Measurements from ENCODE around the gene BDKRB2. TPM values are rescaled to one million over a fixed set of nuclear protein-coding genes. Genes with fewer than 3 reads are reported as not detected.

The BDKRB2 gene
- total RNA-seq, 1 experiment from 2014 or later, result 0.05 TPM

GRCh38 chr14:96191353-96191752 lies 13.3 kb upstream of the BDKRB2 start:
- DNase-seq (ENCODE audit: low read depth, low spot score), result no peak
- H3K4me1 ChIP-seq (ENCODE audit: control insufficient read depth, insufficient read depth, low read length), result no peaks in the 10 kb centered on the region
- no peak for ATAC-seq
- H3K4me3 ChIP-seq (ENCODE audit: low read depth in 2 of 2, low read length in 2 of 2), result no peak overlapping the region
- no peaks in the 10 kb centered on the region for H3K36me3 ChIP-seq (ENCODE audit: control insufficient read depth, insufficient read depth, low read length)
- intact Hi-C loops (cut with micrococcal nuclease; ENCODE audit: unreplicated experiment) (no loop called here), in situ Hi-C loops (cut with HindIII; ENCODE audit: low pct_unique_long_range_greater_than_20kb, low sequenced_read_pairs) (no loop called here)
- no peak overlapping the region for H3K27ac ChIP-seq (ENCODE audit: low read length)
- BruUV-seq (replicated peaks), result no TSS peak
- POLR2A ChIA-PET, result no interaction called here
- no peaks in the 10 kb centered on the region for H3K27me3 ChIP-seq (ENCODE audit: control insufficient read depth, insufficient read depth, low read length)
- H3K9me3 ChIP-seq (ENCODE audit: control insufficient read depth, insufficient read depth, low read depth, low read length), result no peaks in the 10 kb centered on the region
- CTCF ChIA-PET, result no interaction called here
- TF ChIP-seq, protein P1, sequence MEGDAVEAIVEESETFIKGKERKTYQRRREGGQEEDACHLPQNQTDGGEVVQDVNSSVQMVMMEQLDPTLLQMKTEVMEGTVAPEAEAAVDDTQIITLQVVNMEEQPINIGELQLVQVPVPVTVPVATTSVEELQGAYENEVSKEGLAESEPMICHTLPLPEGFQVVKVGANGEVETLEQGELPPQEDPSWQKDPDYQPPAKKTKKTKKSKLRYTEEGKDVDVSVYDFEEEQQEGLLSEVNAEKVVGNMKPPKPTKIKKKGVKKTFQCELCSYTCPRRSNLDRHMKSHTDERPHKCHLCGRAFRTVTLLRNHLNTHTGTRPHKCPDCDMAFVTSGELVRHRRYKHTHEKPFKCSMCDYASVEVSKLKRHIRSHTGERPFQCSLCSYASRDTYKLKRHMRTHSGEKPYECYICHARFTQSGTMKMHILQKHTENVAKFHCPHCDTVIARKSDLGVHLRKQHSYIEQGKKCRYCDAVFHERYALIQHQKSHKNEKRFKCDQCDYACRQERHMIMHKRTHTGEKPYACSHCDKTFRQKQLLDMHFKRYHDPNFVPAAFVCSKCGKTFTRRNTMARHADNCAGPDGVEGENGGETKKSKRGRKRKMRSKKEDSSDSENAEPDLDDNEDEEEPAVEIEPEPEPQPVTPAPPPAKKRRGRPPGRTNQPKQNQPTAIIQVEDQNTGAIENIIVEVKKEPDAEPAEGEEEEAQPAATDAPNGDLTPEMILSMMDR (IDR thresholded peaks at IDR 0.05), result no peak
- no peak for TF ChIP-seq REST (IDR thresholded peaks at IDR 0.05; ENCODE audit: insufficient read depth in 1 of 2, low read depth in 2 of 2, low read length in 1 of 2)
- no peak for TF ChIP-seq POLR2AphosphoS5 (IDR thresholded peaks at IDR 0.05; ENCODE audit: low read depth, low read length)
- TF ChIP-seq SIN3A (IDR thresholded peaks at IDR 0.05; ENCODE audit: borderline replicate concordance, insufficient read depth, low read depth, low read length), result no peak
- TF ChIP-seq TCF7L2 (IDR thresholded peaks at IDR 0.05; ENCODE audit: low read depth, low read length), result no peak

DNA sequence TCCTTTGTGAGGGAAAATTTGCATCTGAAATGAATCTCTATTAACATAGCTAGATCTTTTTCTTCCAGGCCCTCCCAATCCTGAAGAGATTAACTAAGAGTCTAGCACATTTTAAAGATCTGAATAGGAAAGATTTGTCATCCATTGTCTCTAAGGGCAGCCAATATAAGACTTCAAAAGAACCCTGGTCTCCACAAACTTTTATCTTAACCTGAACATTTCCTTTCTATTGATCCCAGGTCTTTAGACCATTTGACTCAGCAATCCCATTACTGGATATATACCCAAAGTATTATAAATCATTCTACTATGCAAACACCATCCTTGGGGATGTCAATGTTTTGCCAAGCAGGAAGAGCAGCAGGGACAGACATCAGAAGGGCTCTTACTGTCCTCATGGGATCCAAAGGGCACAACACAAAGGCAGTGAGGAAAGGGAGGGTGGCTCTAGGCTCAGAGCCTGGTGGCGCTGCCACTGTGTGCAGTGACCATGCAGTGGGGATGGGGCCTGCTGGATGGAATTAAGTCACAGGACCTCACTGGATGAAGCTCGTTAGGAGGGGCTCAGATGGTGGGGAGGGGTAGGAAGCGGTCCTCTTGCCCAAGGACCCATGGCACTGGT lies 12.7 kb upstream of the BDKRB2 start:
- BruUV-seq (replicated peaks), result no TSS peak
- intact Hi-C loops (cut with micrococcal nuclease; ENCODE audit: unreplicated experiment) (no loop called here), in situ Hi-C loops (cut with HindIII; ENCODE audit: low pct_unique_long_range_greater_than_20kb, low sequenced_read_pairs) (no loop called here)
- Histone ChIP-seq H3K27me3 (ENCODE audit: control insufficient read depth, insufficient read depth, low read length) (no peaks in the 10 kb centered on the region), H3K27ac (ENCODE audit: low read length) (no peak overlapping the region), H3K4me3 (ENCODE audit: low read depth in 2 of 2, low read length in 2 of 2) (no peak overlapping the region), H3K36me3 (ENCODE audit: control insufficient read depth, insufficient read depth, low read length) (no peaks in the 10 kb centered on the region), H3K9me3 (ENCODE audit: control insufficient read depth, insufficient read depth, low read depth, low read length) (no peaks in the 10 kb centered on the region), H3K4me1 (ENCODE audit: control insufficient read depth, insufficient read depth, low read length) (no peaks in the 10 kb centered on the region)
- DNase-seq (ENCODE audit: low read depth, low spot score) (no peak), ATAC-seq (no peak)
- CTCF ChIA-PET, result no interaction called here
- POLR2A ChIA-PET, result no interaction called here
- TF ChIP-seq SIN3A (IDR thresholded peaks at IDR 0.05; ENCODE audit: borderline replicate concordance, insufficient read depth, low read depth, low read length), result no peak
- no peak for TF ChIP-seq TCF7L2 (IDR thresholded peaks at IDR 0.05; ENCODE audit: low read depth, low read length)
- TF ChIP-seq POLR2AphosphoS5 (IDR thresholded peaks at IDR 0.05; ENCODE audit: low read depth, low read length), result no peak
- TF ChIP-seq, protein P1 (IDR thresholded peaks at IDR 0.05), result no peak
- TF ChIP-seq REST (IDR thresholded peaks at IDR 0.05; ENCODE audit: insufficient read depth in 1 of 2, low read depth in 2 of 2, low read length in 1 of 2), result no peak
